ENCODE measurements around the gene CCSER1.
"Not testable (repeated sequence)": the region's sequence is repeated elsewhere in the genome, so short reads cannot be mapped to it uniquely, and the experiment has no call there.

The CCSER1 gene

DNA sequence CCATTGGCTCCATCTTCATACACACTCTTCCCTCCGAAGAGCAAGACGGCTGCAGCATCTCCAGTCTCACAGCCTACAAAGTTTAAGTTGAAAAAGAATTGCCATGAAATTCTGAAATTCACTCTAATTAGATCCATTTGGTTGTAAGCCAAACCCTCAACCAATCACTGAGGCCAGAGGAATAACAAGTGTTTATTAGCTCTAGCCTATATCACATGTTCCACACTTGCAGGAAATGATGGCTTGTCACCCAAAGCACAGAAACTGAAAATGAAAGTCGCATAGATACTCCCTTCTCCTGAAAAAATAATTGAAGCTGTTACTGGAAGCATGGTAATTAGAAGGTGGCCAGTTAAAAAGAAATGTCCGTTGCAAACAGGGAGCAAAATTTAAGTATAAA lies 1071.8 kb downstream of the CCSER1 start:
- Histone ChIP-seq H3K27me3 (replicated peaks) (no peaks in the 10 kb centered on the region), H3K4me3 (ENCODE audit: low read depth, low read length) (no peak overlapping the region), H3K36me3 (replicated peaks) (no peaks in the 10 kb centered on the region), H3K27ac (no peak overlapping the region)
- TF ChIP-seq CTCF (IDR thresholded peaks at IDR 0.05; ENCODE audit: low read depth, low read length, missing control alignments): no peak
- in situ Hi-C loops (cut with HindIII; ENCODE audit: low pct_ligation_motif_present, low sequenced_read_pairs): no loop called here
- DNase-seq: no peak

GRCh38 chr4:91207535-91207934 lies 1080.3 kb downstream of the CCSER1 start:
- in situ Hi-C loops (cut with HindIII; ENCODE audit: low pct_ligation_motif_present, low sequenced_read_pairs): no loop called here
- DNase-seq: no peak
- no peak for TF ChIP-seq CTCF (IDR thresholded peaks at IDR 0.05; ENCODE audit: low read depth, low read length, missing control alignments)
- H3K4me3 ChIP-seq (ENCODE audit: low read depth, low read length): no peak overlapping the region
- no peaks in the 10 kb centered on the region for H3K36me3 ChIP-seq (replicated peaks)
- H3K27ac ChIP-seq: no peak overlapping the region
- no peaks in the 10 kb centered on the region for H3K27me3 ChIP-seq (replicated peaks)

GRCh38 chr4:91212211-91212610 lies 1085.0 kb downstream of the CCSER1 start:
- H3K36me3 ChIP-seq (replicated peaks): no peaks in the 10 kb centered on the region
- no peaks in the 10 kb centered on the region for H3K27me3 ChIP-seq (replicated peaks)
- no peak overlapping the region for H3K4me3 ChIP-seq (ENCODE audit: low read depth, low read length)
- DNase-seq: no peak
- H3K27ac ChIP-seq: no peak overlapping the region
- in situ Hi-C loops (cut with HindIII; ENCODE audit: low pct_ligation_motif_present, low sequenced_read_pairs): no loop called here
- TF ChIP-seq CTCF (IDR thresholded peaks at IDR 0.05; ENCODE audit: low read depth, low read length, missing control alignments): no peak

- in situ Hi-C loops (cut with HindIII; ENCODE audit: low pct_ligation_motif_present, low sequenced_read_pairs); H3K27ac ChIP-seq; H3K4me3 ChIP-seq (ENCODE audit: low read depth, low read length); DNase-seq; H3K36me3 ChIP-seq (replicated peaks); H3K27me3 ChIP-seq (replicated peaks): not testable (repeated sequence)
These were observed 1090.7 kb downstream of the CCSER1 start for GRCh38 chr4:91217831-91218403.

- DNase-seq: no peak
- Histone ChIP-seq H3K4me3 (ENCODE audit: low read depth, low read length) (no peak overlapping the region), H3K27ac (no peak overlapping the region), H3K27me3 (replicated peaks) (no peaks in the 10 kb centered on the region), H3K36me3 (replicated peaks) (no peaks in the 10 kb centered on the region)
- TF ChIP-seq CTCF (IDR thresholded peaks at IDR 0.05; ENCODE audit: low read depth, low read length, missing control alignments): no peak
- in situ Hi-C loops (cut with HindIII; ENCODE audit: low pct_ligation_motif_present, low sequenced_read_pairs): no loop called here
These were observed 1093.1 kb downstream of the CCSER1 start for GRCh38 chr4:91220315-91220714.

DNA sequence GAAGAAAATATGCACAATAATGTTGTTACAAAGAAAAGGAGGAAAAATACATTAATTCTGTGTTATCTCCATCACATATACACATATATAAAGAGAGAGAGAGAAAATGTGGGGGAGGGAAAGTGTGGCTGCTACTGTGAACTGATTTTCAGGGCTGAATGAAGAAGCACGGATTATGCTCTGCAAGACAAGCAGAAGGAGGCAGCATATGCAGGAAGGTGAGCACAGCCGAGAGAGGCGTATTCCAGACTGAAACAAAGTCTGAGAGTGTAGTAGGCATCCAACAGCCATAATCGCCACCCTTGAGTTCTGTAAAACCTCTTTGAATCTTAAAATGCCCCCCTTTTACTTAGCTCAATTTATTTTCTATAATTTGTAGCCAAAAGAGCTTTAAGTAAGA lies 1094.8 kb downstream of the CCSER1 start:
- in situ Hi-C loops (cut with HindIII; ENCODE audit: low pct_ligation_motif_present, low sequenced_read_pairs): no loop called here

More for the DNA sequence above, 1094.8 kb downstream of the CCSER1 start:
- Histone ChIP-seq H3K27ac (no peak overlapping the region), H3K27me3 (replicated peaks) (no peaks in the 10 kb centered on the region), H3K36me3 (replicated peaks) (no peaks in the 10 kb centered on the region), H3K4me3 (ENCODE audit: low read depth, low read length) (no peak overlapping the region)
- no peak for TF ChIP-seq CTCF (IDR thresholded peaks at IDR 0.05; ENCODE audit: low read depth, low read length, missing control alignments)
- DNase-seq: no peak

All from brain microvascular endothelial cell (primary cell).